Stomach (tissue), 4 donors: ENCODE data around the gene ZNF24.

Experiments
- POLR2A ChIP-seq, 4 donors: fragments of 450-650 bp; IDR thresholded peaks; one replicate each; pipeline ENCODE4 v1.6.1; 2016; ENCODE audit warnings: antibody characterized with exemption in 4 of 4, control low read depth in 2 of 4, mild to moderate bottlenecking in 1 of 4, moderate library complexity in 1 of 4
- TF ChIP-seq, protein P1 (sequence below), 7 experiments: fragments of 450-650 bp in 4 of 7; fragments of 200-600 bp in 3 of 7; sonication (generic) in 3 of 7; IDR thresholded peaks; one replicate each; pipeline ENCODE4 v1.5.1; 2016 to 2019; ENCODE audit warnings: antibody characterized with exemption in 7 of 7, control low read depth in 2 of 7, mild to moderate bottlenecking in 1 of 7

DNA sequence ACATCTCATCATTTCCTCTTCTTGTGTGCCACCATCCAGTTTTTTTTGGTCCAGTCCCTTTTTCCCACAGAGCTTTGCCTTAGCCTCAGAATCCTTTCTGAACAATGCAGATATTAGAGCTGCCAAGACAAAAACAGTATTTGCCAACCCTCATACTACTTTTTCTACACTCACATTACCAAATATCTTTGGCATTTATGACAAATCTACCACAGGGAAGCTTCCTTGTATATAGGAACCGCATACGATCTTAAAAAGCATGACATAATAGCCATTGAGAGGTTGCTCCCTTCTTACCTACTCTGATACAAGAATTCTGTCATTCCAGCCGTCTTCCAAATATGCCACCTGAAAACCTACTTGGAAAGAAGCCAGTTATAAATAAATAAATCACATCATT lies 9.4 kb downstream of the ZNF24 start:
- no peak for TF ChIP-seq POLR2A (IDR thresholded peaks at IDR 0.05)
- TF ChIP-seq, protein P1, sequence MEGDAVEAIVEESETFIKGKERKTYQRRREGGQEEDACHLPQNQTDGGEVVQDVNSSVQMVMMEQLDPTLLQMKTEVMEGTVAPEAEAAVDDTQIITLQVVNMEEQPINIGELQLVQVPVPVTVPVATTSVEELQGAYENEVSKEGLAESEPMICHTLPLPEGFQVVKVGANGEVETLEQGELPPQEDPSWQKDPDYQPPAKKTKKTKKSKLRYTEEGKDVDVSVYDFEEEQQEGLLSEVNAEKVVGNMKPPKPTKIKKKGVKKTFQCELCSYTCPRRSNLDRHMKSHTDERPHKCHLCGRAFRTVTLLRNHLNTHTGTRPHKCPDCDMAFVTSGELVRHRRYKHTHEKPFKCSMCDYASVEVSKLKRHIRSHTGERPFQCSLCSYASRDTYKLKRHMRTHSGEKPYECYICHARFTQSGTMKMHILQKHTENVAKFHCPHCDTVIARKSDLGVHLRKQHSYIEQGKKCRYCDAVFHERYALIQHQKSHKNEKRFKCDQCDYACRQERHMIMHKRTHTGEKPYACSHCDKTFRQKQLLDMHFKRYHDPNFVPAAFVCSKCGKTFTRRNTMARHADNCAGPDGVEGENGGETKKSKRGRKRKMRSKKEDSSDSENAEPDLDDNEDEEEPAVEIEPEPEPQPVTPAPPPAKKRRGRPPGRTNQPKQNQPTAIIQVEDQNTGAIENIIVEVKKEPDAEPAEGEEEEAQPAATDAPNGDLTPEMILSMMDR (IDR thresholded peaks at IDR 0.05), result no peak
